ENCODE measurements around the gene RECQL5. TPM values are rescaled to one million over a fixed set of nuclear protein-coding genes. Genes with fewer than 3 reads are reported as not detected.
A peak's percentile ranks its signal among the peaks of the same experiment; 100 is the strongest.
"Not testable (repeated sequence)": the region's sequence is repeated elsewhere in the genome, so short reads cannot be mapped to it uniquely, and the experiment has no call there.

Gene RECQL5
- total RNA-seq, 1 donor from 2014 or later, result 17.3 TPM

DNA sequence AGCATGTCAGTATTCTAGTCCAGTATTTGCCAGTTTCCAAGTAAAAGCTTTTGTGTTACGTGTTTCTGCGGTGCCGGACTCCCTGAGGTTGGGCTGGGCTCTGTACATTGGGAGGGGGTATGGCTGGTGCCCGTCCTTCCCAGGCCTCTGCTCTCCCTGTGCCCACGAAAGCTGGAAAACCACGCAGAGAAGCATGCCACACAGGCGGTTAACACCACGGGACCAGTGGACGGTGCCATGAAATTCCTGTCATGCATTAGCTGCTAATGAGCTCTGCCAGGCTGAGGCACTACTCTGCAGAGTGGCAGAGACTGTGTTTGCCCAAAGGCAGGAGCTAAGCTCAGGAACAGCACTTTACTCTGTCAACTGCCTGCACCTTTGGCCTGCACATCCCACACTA is 25.6 kb downstream of the RECQL5 start:
- no peak overlapping the region for H3K4me3 ChIP-seq
- peaks cover 71% of the 10 kb centered on the region for H3K4me1 ChIP-seq
- H3K27me3 ChIP-seq (ENCODE audit: low read depth), result no peaks in the 10 kb centered on the region
- intact Hi-C loops (cut with micrococcal nuclease), result no loop called here
- H3K27ac ChIP-seq (replicated peaks), result peak overlapping the region; percentile 84
- H3K36me3 ChIP-seq, result peaks cover 10% of the 10 kb centered on the region
- peak; percentile 58 for DNase-seq
- H3K9me3 ChIP-seq (replicated peaks), result no peaks in the 10 kb centered on the region
- TF ChIP-seq, protein P1, sequence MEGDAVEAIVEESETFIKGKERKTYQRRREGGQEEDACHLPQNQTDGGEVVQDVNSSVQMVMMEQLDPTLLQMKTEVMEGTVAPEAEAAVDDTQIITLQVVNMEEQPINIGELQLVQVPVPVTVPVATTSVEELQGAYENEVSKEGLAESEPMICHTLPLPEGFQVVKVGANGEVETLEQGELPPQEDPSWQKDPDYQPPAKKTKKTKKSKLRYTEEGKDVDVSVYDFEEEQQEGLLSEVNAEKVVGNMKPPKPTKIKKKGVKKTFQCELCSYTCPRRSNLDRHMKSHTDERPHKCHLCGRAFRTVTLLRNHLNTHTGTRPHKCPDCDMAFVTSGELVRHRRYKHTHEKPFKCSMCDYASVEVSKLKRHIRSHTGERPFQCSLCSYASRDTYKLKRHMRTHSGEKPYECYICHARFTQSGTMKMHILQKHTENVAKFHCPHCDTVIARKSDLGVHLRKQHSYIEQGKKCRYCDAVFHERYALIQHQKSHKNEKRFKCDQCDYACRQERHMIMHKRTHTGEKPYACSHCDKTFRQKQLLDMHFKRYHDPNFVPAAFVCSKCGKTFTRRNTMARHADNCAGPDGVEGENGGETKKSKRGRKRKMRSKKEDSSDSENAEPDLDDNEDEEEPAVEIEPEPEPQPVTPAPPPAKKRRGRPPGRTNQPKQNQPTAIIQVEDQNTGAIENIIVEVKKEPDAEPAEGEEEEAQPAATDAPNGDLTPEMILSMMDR (IDR thresholded peaks at IDR 0.05; ENCODE audit: borderline replicate concordance), result no peak

DNA sequence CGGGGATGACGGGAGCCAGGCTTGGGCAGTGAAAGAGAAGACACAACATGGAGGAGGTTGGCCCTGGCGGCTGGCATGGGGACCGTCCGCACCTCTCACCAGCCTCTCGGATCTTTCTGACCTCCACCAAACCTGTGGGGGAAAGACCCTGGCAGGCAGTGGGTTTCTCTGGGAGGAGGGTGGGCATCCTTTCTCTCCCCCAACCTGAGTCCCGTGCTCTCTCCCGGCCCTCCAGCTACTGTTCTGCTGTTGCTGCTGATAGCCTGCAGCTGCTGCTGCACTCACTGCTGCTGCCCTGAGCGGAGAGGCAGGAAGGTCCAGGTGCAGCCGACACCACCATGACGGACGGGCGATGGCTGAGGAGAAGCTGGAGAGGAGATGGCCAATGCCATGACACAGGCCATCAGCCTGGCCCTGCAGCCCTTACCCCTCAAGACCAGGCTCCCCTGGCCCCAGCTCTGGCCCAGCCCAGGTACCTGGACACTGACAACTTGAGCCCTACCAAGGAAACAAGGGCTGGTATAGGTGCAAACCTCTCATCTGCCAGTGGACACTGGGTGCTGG is 26.3 kb downstream of the RECQL5 start:
- TF ChIP-seq, protein P1 (IDR thresholded peaks at IDR 0.05; ENCODE audit: borderline replicate concordance), result no peak
- intact Hi-C loops (cut with micrococcal nuclease), result no loop called here
- no peak for DNase-seq
- Histone ChIP-seq H3K9me3 (replicated peaks) (no peaks in the 10 kb centered on the region), H3K4me1 (peaks cover 78% of the 10 kb centered on the region), H3K4me3 (no peak overlapping the region), H3K27ac (replicated peaks) (peak overlapping the region; percentile 84), H3K27me3 (ENCODE audit: low read depth) (no peaks in the 10 kb centered on the region), H3K36me3 (peaks cover 10% of the 10 kb centered on the region)

DNA sequence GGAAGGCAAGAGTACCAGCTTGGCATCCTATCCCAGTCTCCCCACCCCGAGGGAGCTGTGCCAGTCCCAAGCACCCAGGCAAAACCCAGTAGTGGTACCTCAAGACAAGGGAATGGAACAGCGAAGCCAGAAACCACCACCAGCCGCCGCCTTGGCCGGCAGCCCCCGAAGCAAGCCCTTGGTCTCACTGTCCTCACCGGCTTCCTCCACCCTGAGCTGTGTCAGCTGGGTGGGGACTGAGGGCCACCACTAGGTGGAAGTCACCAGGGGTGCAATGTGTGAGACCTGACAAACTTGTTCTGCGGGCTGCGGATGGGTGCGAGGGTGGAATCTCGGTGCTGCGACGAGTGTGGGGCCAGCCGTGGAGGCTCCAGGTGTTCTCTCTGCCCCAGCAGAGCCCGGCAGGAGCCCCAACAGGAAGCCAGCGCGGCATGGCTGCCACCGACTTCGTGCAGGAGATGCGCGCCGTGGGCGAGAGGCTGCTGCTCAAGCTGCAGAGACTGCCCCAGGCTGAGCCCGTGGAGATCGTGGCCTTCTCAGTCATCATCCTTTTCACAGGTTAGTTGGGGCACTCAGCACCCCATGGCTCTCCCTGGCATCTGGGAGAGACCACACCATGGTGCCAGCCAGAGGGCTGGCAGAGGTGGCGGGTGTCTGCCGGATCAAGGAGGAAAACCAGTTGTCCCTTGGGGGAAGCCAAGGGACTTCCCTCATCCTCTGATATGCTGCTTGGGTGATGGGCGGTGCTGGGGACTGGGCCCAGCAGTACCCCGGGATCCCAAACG is 27.0 kb downstream of the RECQL5 start:
- Histone ChIP-seq H3K4me3 (no peak overlapping the region), H3K36me3 (peaks cover 10% of the 10 kb centered on the region), H3K27ac (replicated peaks) (peak overlapping the region; percentile 84), H3K4me1 (peaks cover 85% of the 10 kb centered on the region), H3K9me3 (replicated peaks) (no peaks in the 10 kb centered on the region), H3K27me3 (ENCODE audit: low read depth) (no peaks in the 10 kb centered on the region)
- TF ChIP-seq, protein P1 (IDR thresholded peaks at IDR 0.05; ENCODE audit: borderline replicate concordance), result no peak
- intact Hi-C loops (cut with micrococcal nuclease), result no loop called here
- DNase-seq, result no peak

DNA sequence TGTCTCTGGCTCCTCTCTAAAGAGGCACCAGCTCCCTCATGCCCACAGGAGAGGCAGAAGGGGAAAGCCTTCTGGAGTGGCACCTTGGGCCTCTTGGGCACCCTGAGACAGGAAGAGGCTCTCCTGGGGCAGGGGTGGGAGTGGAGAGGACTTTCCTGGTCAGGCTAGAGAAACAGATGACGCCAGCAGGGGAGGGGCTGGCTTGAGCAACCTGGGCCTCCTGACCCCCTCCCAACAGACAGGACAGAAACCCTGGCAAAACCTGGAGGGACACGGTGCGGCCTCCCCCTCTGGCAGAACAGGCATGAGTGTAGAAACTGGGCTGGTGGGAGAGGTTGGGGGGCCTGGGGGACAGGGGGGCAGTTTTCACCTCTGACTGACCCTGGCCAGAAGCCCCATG is 27.6 kb downstream of the RECQL5 start:
- TF ChIP-seq, protein P1 (IDR thresholded peaks at IDR 0.05; ENCODE audit: borderline replicate concordance), result no peak
- Histone ChIP-seq H3K4me3 (no peak overlapping the region), H3K9me3 (replicated peaks) (no peaks in the 10 kb centered on the region), H3K36me3 (peaks cover 10% of the 10 kb centered on the region), H3K27me3 (ENCODE audit: low read depth) (no peaks in the 10 kb centered on the region), H3K4me1 (peaks cover 91% of the 10 kb centered on the region), H3K27ac (replicated peaks) (peak overlapping the region; percentile 84)
- no peak for DNase-seq
- intact Hi-C loops (cut with micrococcal nuclease), result no loop called here

DNA sequence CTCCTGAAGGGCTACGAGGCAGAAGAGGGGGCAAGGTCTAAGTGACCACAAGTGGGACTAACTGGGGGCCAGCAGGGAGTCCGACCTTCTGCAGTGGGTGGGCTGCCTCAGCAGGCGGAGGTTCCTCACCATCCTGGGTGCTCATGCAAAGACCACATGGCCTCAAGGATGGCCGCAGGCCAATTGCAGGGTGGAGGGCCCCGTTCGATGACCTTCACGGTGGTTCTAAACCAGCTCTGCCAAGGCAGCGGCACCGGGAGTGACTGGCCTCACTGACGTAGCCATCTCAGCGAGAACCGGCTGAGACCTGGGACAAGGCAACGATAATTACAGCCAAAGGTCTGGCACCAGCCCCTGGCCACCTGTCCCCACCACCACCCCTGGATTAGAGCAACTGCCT is 28.1 kb downstream of the RECQL5 start:
- DNase-seq, result peak; percentile 52
- peaks cover 96% of the 10 kb centered on the region for H3K4me1 ChIP-seq

DNA sequence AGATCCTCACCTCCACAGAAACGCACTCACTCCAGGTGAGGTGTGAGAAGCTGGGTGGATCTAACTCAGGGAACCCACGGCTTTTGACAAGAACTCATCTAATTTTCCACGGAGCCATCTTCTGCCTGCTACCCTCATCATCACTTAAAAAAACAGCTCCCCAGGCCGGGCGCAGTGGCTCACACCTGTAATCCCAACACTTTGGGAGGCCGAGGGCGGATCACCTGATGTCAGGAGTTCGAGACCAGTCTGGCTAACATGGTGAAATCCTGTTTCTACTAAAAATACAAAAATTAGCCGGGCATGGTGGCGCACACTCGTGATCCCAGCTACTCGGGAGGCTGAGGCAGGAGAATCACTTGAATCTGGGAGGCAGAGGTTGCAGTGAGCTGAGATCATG is 28.9 kb downstream of the RECQL5 start:
- H3K36me3 ChIP-seq; H3K27me3 ChIP-seq (ENCODE audit: low read depth); DNase-seq; H3K9me3 ChIP-seq (replicated peaks); intact Hi-C loops (cut with micrococcal nuclease): not testable (repeated sequence)
- H3K4me1 ChIP-seq, result peaks cover 97% of the 10 kb centered on the region
- H3K27ac ChIP-seq (replicated peaks), result peak overlapping the region; percentile 92
- H3K4me3 ChIP-seq, result peak overlapping the region; percentile 64

More for the DNA sequence above, 28.1 kb downstream of the RECQL5 start:
- no peaks in the 10 kb centered on the region for H3K9me3 ChIP-seq (replicated peaks)
- TF ChIP-seq, protein P1 (IDR thresholded peaks at IDR 0.05; ENCODE audit: borderline replicate concordance), result no peak
- H3K27me3 ChIP-seq (ENCODE audit: low read depth), result no peaks in the 10 kb centered on the region
- no peak overlapping the region for H3K4me3 ChIP-seq
- H3K36me3 ChIP-seq, result peaks cover 6% of the 10 kb centered on the region
- peak overlapping the region; percentile 84 for H3K27ac ChIP-seq (replicated peaks)
- intact Hi-C loops (cut with micrococcal nuclease), result no loop called here

All from left ventricle myocardium inferior (tissue), 1 donor.